ENCODE results near the gene GPAM. TPM values are rescaled to one million over a fixed set of nuclear protein-coding genes. Genes with fewer than 3 reads are reported as not detected.
A peak's percentile ranks its signal among the peaks of the same experiment; 100 is the strongest.

GPAM gene
- total RNA-seq, 6 donors from 2014 or later: 6.7 to 26.2 (median 10.6) TPM

- H3K27me3 ChIP-seq: no peaks in the 10 kb centered on the region
- H3K4me1 ChIP-seq: no peaks in the 10 kb centered on the region
- 66 to 78% methylated on average over 2 of the region's 2 CpGs for WGBS, 2 donors
- DNase-seq (no peak), ATAC-seq (ENCODE audit: low FRiP score in 2 of 2) (no peak)
- TF ChIP-seq CTCF (IDR thresholded peaks at IDR 0.05) (no peak), POLR2A (IDR thresholded peaks at IDR 0.05) (no peak), POLR2AphosphoS5 (IDR thresholded peaks at IDR 0.05) (no peak), EP300 (IDR thresholded peaks at IDR 0.05) (no peak)
- peaks cover 0 to 5% (median 4%) of the 10 kb centered on the region in 4 donors for H3K9me3 ChIP-seq
- no peak overlapping the region for H3K4me3 ChIP-seq
- no peaks in the 10 kb centered on the region for H3K36me3 ChIP-seq
- H3K27ac ChIP-seq: peak overlapping the region in 1 of 4 donors; percentile 16
These were observed 32.6 kb upstream of the GPAM start for GRCh38 chr10:112216151-112216550.

- H3K9me3 ChIP-seq: peaks cover 0 to 3% (median 1%) of the 10 kb centered on the region in 4 donors
- 48 to 54% methylated on average over 7 to 8 of the region's 8 CpGs for WGBS, 2 donors
- DNase-seq (peak in 1 of 2 donors; percentile 77), ATAC-seq (ENCODE audit: low FRiP score in 2 of 2) (peak in 1 of 2 donors; percentile 20)
- H3K27me3 ChIP-seq: no peaks in the 10 kb centered on the region
- H3K4me1 ChIP-seq: no peaks in the 10 kb centered on the region
- no peak for TF ChIP-seq EP300 (IDR thresholded peaks at IDR 0.05)
- TF ChIP-seq CTCF (IDR thresholded peaks at IDR 0.05): no peak
- no peak for TF ChIP-seq POLR2AphosphoS5 (IDR thresholded peaks at IDR 0.05)
- no peak for TF ChIP-seq POLR2A (IDR thresholded peaks at IDR 0.05)
- H3K27ac ChIP-seq: peak overlapping the region in 1 of 4 donors; percentile 16
- H3K36me3 ChIP-seq: no peaks in the 10 kb centered on the region
- peak overlapping the region in 1 of 4 donors; percentile 26 for H3K4me3 ChIP-seq
These were observed 31.8 kb upstream of the GPAM start for GRCh38 chr10:112215342-112215774.

- TF ChIP-seq EP300 (IDR thresholded peaks at IDR 0.05) (no peak), CTCF (IDR thresholded peaks at IDR 0.05) (no peak), POLR2A (IDR thresholded peaks at IDR 0.05) (no peak), POLR2AphosphoS5 (IDR thresholded peaks at IDR 0.05) (no peak)
- H3K4me1 ChIP-seq: no peaks in the 10 kb centered on the region
- no peaks in the 10 kb centered on the region for H3K27me3 ChIP-seq
- H3K9me3 ChIP-seq: no peaks in the 10 kb centered on the region
- 65 to 78% methylated on average over 8 of the region's 8 CpGs for WGBS, 2 donors
- no peaks in the 10 kb centered on the region for H3K36me3 ChIP-seq
- peak overlapping the region in 1 of 4 donors; percentile 16 for H3K27ac ChIP-seq
- no peak for DNase-seq
- no peak for ATAC-seq (ENCODE audit: low FRiP score in 2 of 2)
- peak overlapping the region in 1 of 4 donors; percentile 26 for H3K4me3 ChIP-seq
These were observed 30.8 kb upstream of the GPAM start for GRCh38 chr10:112214298-112214926.

GRCh38 chr10:112213836-112214235, 30.3 kb upstream of the GPAM start:
- 67 to 77% methylated on average over 4 of the region's 4 CpGs for WGBS, 2 donors
- no peak for ATAC-seq (ENCODE audit: low FRiP score in 2 of 2)
- Histone ChIP-seq H3K4me3 (peak overlapping the region in 1 of 4 donors; percentile 26), H3K36me3 (no peaks in the 10 kb centered on the region), H3K9me3 (no peaks in the 10 kb centered on the region), H3K27ac (no peak overlapping the region), H3K4me1 (no peaks in the 10 kb centered on the region), H3K27me3 (no peaks in the 10 kb centered on the region)
- no peak for DNase-seq
- no peak for TF ChIP-seq EP300 (IDR thresholded peaks at IDR 0.05)
- no peak for TF ChIP-seq CTCF (IDR thresholded peaks at IDR 0.05)
- TF ChIP-seq POLR2A (IDR thresholded peaks at IDR 0.05): no peak
- no peak for TF ChIP-seq POLR2AphosphoS5 (IDR thresholded peaks at IDR 0.05)

Data from upper lobe of left lung (tissue), 6 donors.